Hepatocyte (in vitro differentiated cells): ENCODE results near the gene CDK19. TPM values are rescaled to one million over a fixed set of nuclear protein-coding genes. Genes with fewer than 3 reads are reported as not detected.

ENCODE experiments used
- DNase-seq: peaks from one replicate; pipeline ENCODE4 v3.0.0-alpha.2; 2016; ENCODE audit warnings: low spot score
- H2AFZ ChIP-seq: fragments of 200-600 bp; sonication (generic); 2 replicates; pipeline ENCODE4 v1.6.0; 2016; ENCODE audit warnings: antibody characterized with exemption, mild to moderate bottlenecking
- H3K27ac ChIP-seq: fragments of 200-600 bp; sonication (generic); 2 replicates; pipeline ENCODE4 v1.5.1; 2016; ENCODE audit warnings: mild to moderate bottlenecking
- H3K27me3 ChIP-seq: fragments of 200-600 bp; sonication (generic); 2 replicates; pipeline ENCODE4 v1.6.1; 2016
- H3K36me3 ChIP-seq: fragments of 200-600 bp; sonication (generic); replicated peaks from 2 replicates; pipeline ENCODE4 v1.5.1; 2016; ENCODE audit warnings: low read depth; ENCODE audit not compliant: insufficient read depth
- H3K4me1 ChIP-seq: fragments of 200-600 bp; sonication (generic); 2 replicates; pipeline ENCODE4 v1.5.1; 2016; ENCODE audit warnings: mild to moderate bottlenecking, moderate library complexity; ENCODE audit not compliant: insufficient read depth
- H3K4me2 ChIP-seq: fragments of 200-600 bp; sonication (generic); 2 replicates; pipeline ENCODE4 v1.6.0; 2016
- H3K4me3 ChIP-seq: fragments of 200-600 bp; sonication (generic); 2 replicates; pipeline ENCODE4 v1.5.1; 2016; ENCODE audit warnings: mild to moderate bottlenecking
- H3K79me2 ChIP-seq: fragments of 200-600 bp; sonication (generic); 2 replicates; pipeline ENCODE4 v1.6.0; 2017; ENCODE audit warnings: mild to moderate bottlenecking
- H3K9me2 ChIP-seq: fragments of 200-600 bp; sonication (generic); replicated peaks from 2 replicates; pipeline ENCODE4 v1.6.0; 2017; ENCODE audit warnings: mild to moderate bottlenecking; ENCODE audit not compliant: insufficient read depth
- H3K9me3 ChIP-seq: fragments of 200-600 bp; sonication (generic); 2 replicates; pipeline ENCODE4 v1.5.1; 2016; ENCODE audit warnings: low read depth, mild to moderate bottlenecking
- H4K20me1 ChIP-seq: fragments of 200-600 bp; sonication (generic); 2 replicates; pipeline ENCODE4 v1.6.0; 2016; ENCODE audit warnings: mild to moderate bottlenecking; ENCODE audit not compliant: insufficient read depth, poor library complexity, severe bottlenecking
- CTCF ChIP-seq: fragments of 200-600 bp; sonication (generic); IDR thresholded peaks from 2 replicates; pipeline ENCODE4 v1.5.1; 2016; ENCODE audit warnings: antibody characterized with exemption, mild to moderate bottlenecking; ENCODE audit not compliant: poor library complexity
- EZH2 ChIP-seq: fragments of 200-600 bp; sonication (generic); IDR thresholded peaks from 2 replicates; pipeline ENCODE4 v1.6.1; 2016; ENCODE audit warnings: antibody characterized with exemption, mild to moderate bottlenecking, borderline replicate concordance
- EZH2phosphoT487 ChIP-seq: fragments of 200-600 bp; sonication (generic); IDR thresholded peaks from one replicate; pipeline ENCODE4 v1.6.1; 2018; ENCODE audit warnings: antibody characterized with exemption, mild to moderate bottlenecking, low read depth, moderate library complexity; ENCODE audit not compliant: unreplicated experiment, severe bottlenecking
- WGBS: methylation state at CpG from one replicate; pipeline ENCODE4 v1.1.6; 2016; ENCODE audit warnings: low lambda C conversion rate; ENCODE audit errors: missing lambda C conversion rate; 5-methylcytosine and 5-hydroxymethylcytosine counted together
- polyA plus RNA-seq: library from polyadenylated mRNA; unstranded; fragments of >200 nt; fragmentation: Nextera tagmentation; extraction: Ambion mirVana; gene quantifications from 2 replicates; pipeline ENCODE4 v1.2.1, GENCODE V29; 2016
- total RNA-seq: library from RNA; depleted of rRNA; stranded (reverse); fragments of >200 nt; gene quantifications from 2 replicates; pipeline ENCODE4 v1.2.3, GENCODE V29; 2014

CDK19 gene
- total and polyA plus RNA-seq, 2 experiments from 2014 or later: 7.3 to 18.6 TPM

GRCh38 chr6:110813338-110814101, 1.7 kb downstream of the CDK19 start:
- Histone ChIP-seq H3K4me3 (peak overlapping the region; percentile 65), H3K4me1 (peaks cover 9% of the 10 kb centered on the region), H3K9me2 (no peaks in the 10 kb centered on the region), H2AFZ (no peak overlapping the region), H3K27me3 (no peaks in the 10 kb centered on the region), H3K36me3 (no peaks in the 10 kb centered on the region), H4K20me1 (peaks cover 18% of the 10 kb centered on the region), H3K27ac (no peak overlapping the region), H3K79me2 (peaks cover 61% of the 10 kb centered on the region), H3K9me3 (no peaks in the 10 kb centered on the region), H3K4me2 (peak overlapping the region; percentile 88)
- peak; percentile 15 for DNase-seq
- no peak for TF ChIP-seq CTCF
- TF ChIP-seq EZH2phosphoT487: no peak
- TF ChIP-seq EZH2: no peak
- 67% methylated on average over 8 of the region's 8 CpGs for WGBS

GRCh38 chr6:110812719-110813118, 2.5 kb downstream of the CDK19 start:
- DNase-seq: no peak
- 72% methylated on average over 4 of the region's 4 CpGs for WGBS
- Histone ChIP-seq H3K79me2 (peaks cover 69% of the 10 kb centered on the region), H3K27me3 (no peaks in the 10 kb centered on the region), H3K9me3 (no peaks in the 10 kb centered on the region), H3K4me2 (peak overlapping the region; percentile 88), H2AFZ (no peak overlapping the region), H3K36me3 (no peaks in the 10 kb centered on the region), H3K4me1 (peaks cover 9% of the 10 kb centered on the region), H4K20me1 (peaks cover 18% of the 10 kb centered on the region), H3K9me2 (no peaks in the 10 kb centered on the region), H3K4me3 (no peak overlapping the region), H3K27ac (no peak overlapping the region)
- TF ChIP-seq EZH2phosphoT487 (no peak), EZH2 (no peak), CTCF (no peak)

GRCh38 chr6:110810896-110811586, 4.2 kb downstream of the CDK19 start:
- H2AFZ ChIP-seq: no peak overlapping the region
- peaks cover 18% of the 10 kb centered on the region for H4K20me1 ChIP-seq
- H3K27ac ChIP-seq: no peak overlapping the region
- H3K4me2 ChIP-seq: no peak overlapping the region
- no peaks in the 10 kb centered on the region for H3K36me3 ChIP-seq
- H3K4me3 ChIP-seq: no peak overlapping the region
- H3K27me3 ChIP-seq: no peaks in the 10 kb centered on the region
- H3K9me2 ChIP-seq: no peaks in the 10 kb centered on the region
- peaks cover 9% of the 10 kb centered on the region for H3K4me1 ChIP-seq
- DNase-seq: no peak
- peaks cover 86% of the 10 kb centered on the region for H3K79me2 ChIP-seq
- no peaks in the 10 kb centered on the region for H3K9me3 ChIP-seq
- TF ChIP-seq EZH2phosphoT487 (no peak), EZH2 (no peak), CTCF (no peak)
- 96% methylated on average over 10 of the region's 10 CpGs for WGBS
